Activated T-cell treated with anti-CD3 and anti-CD28 coated beads for 4 hours (primary cell): ENCODE measurements around the gene GOLGA8R.
"Not testable (repeated sequence)": the region's sequence is repeated elsewhere in the genome, so short reads cannot be mapped to it uniquely, and the experiment has no call there.

Experiments
- DNase-seq: peaks from one replicate; pipeline ENCODE4 v3.0.0-alpha.2; 2020

GOLGA8R gene

GRCh38 chr15:30414160-30414559, at the start of gene GOLGA8R:
Gene GOLGA8R (minus strand): TSS chr15:30414260. CDS start chr15:30414162, 98 bp downstream.
- not testable (repeated sequence) for DNase-seq

- not testable (repeated sequence) for DNase-seq
Measured at GRCh38 chr15:30463849-30464248, 49.8 kb upstream of the GOLGA8R start.

- not testable (repeated sequence) for DNase-seq
Measured at GRCh38 chr15:30462176-30462575, 48.1 kb upstream of the GOLGA8R start.

GRCh38 chr15:30452702-30453101, 38.6 kb upstream of the GOLGA8R start:
- not testable (repeated sequence) for DNase-seq

GRCh38 chr15:30438348-30438747, 24.3 kb upstream of the GOLGA8R start:
- not testable (repeated sequence) for DNase-seq

GRCh38 chr15:30435878-30436277, 21.8 kb upstream of the GOLGA8R start:
- not testable (repeated sequence) for DNase-seq

- not testable (repeated sequence) for DNase-seq
Measured at GRCh38 chr15:30420723-30421122, 6.7 kb upstream of the GOLGA8R start.

GRCh38 chr15:30407636-30408035, 6.4 kb downstream of the GOLGA8R start:
- not testable (repeated sequence) for DNase-seq

GRCh38 chr15:30398988-30399387, 15.1 kb downstream of the GOLGA8R start:
- peak; percentile 12 for DNase-seq

GRCh38 chr15:30393664-30393991, 20.4 kb downstream of the GOLGA8R start:
- DNase-seq, result not testable (repeated sequence)

GRCh38 chr15:30392766-30393663, 21.0 kb downstream of the GOLGA8R start, which contains the start of gene CHRFAM7A:
Gene CHRFAM7A (minus strand): TSS chr15:30393540. CDS start chr15:30383351, 10,189 bp downstream.
- not testable (repeated sequence) for DNase-seq

GRCh38 chr15:30386318-30386887, 27.7 kb downstream of the GOLGA8R start:
- DNase-seq, result not testable (repeated sequence)

- not testable (repeated sequence) for DNase-seq
Measured at GRCh38 chr15:30377082-30377413, 37.0 kb downstream of the GOLGA8R start.

- not testable (repeated sequence) for DNase-seq
Measured at GRCh38 chr15:30376375-30377081, 37.5 kb downstream of the GOLGA8R start.

GRCh38 chr15:30375872-30376271, 38.2 kb downstream of the GOLGA8R start:
- DNase-seq, result not testable (repeated sequence)

GRCh38 chr15:30374862-30375261, 39.2 kb downstream of the GOLGA8R start:
- DNase-seq, result not testable (repeated sequence)

GRCh38 chr15:30368271-30368670, 45.8 kb downstream of the GOLGA8R start:
- DNase-seq, result not testable (repeated sequence)

- not testable (repeated sequence) for DNase-seq
Measured at GRCh38 chr15:30367246-30367645, 46.8 kb downstream of the GOLGA8R start.

- DNase-seq, result not testable (repeated sequence)
Measured at GRCh38 chr15:30361404-30361803, 52.7 kb downstream of the GOLGA8R start.

- DNase-seq, result not testable (repeated sequence)
Measured at GRCh38 chr15:30360990-30361389, 53.1 kb downstream of the GOLGA8R start.

GRCh38 chr15:30355043-30355442, 59.0 kb downstream of the GOLGA8R start:
- not testable (repeated sequence) for DNase-seq
